Liver (tissue), 9 donors: Measurements from ENCODE around the gene FUBP1. TPM values are rescaled to one million over a fixed set of nuclear protein-coding genes. Genes with fewer than 3 reads are reported as not detected.

Experiments
- DNase-seq: peaks from one replicate; pipeline ENCODE4 v3.0.0-alpha.2; 2017; ENCODE audit warnings: low spot score
- H3K27ac ChIP-seq, 2 donors: one replicate each; pipeline ENCODE4 v1.7.0; 2013; ENCODE audit warnings: inconsistent platforms in 2 of 2, low read length in 2 of 2, control low read depth in 1 of 2, low read depth in 1 of 2, mild to moderate bottlenecking in 1 of 2
- H3K27me3 ChIP-seq, 4 donors: one replicate each; pipeline versions ENCODE4 v1.6.1 to v1.7.0; 2013; ENCODE audit warnings: low read length in 3 of 4, inconsistent platforms in 1 of 4, mild to moderate bottlenecking in 1 of 4, moderate library complexity in 1 of 4; ENCODE audit not compliant: control insufficient read depth in 4 of 4, insufficient read depth in 4 of 4
- H3K36me3 ChIP-seq, 4 donors: one replicate each; pipeline versions ENCODE4 v1.6.1 to v1.7.0; 2013; ENCODE audit warnings: low read length in 3 of 4, mild to moderate bottlenecking in 3 of 4, low read depth in 1 of 4, moderate library complexity in 1 of 4; ENCODE audit not compliant: control insufficient read depth in 4 of 4, insufficient read depth in 3 of 4
- H3K4me1 ChIP-seq, 4 donors: one replicate each; pipeline versions ENCODE4 v1.6.1 to v1.7.0; 2013; ENCODE audit warnings: low read length in 3 of 4, mild to moderate bottlenecking in 3 of 4, moderate library complexity in 1 of 4; ENCODE audit not compliant: control insufficient read depth in 4 of 4, insufficient read depth in 4 of 4
- H3K4me3 ChIP-seq, 3 donors: one replicate each; pipeline versions ENCODE4 v1.6.1 to v1.7.0; 2013; ENCODE audit warnings: low read length in 3 of 3, control low read depth in 1 of 3, low read depth in 1 of 3, mild to moderate bottlenecking in 1 of 3
- H3K9ac ChIP-seq, 2 donors: one replicate each; pipeline ENCODE4 v1.7.0; 2013; ENCODE audit warnings: low read length in 2 of 2, mild to moderate bottlenecking in 2 of 2, moderate library complexity in 2 of 2, control low read depth in 1 of 2, low read depth in 1 of 2
- H3K9me3 ChIP-seq, 4 donors: one replicate each; pipeline versions ENCODE4 v1.6.1 to v1.7.0; 2013; ENCODE audit warnings: low read length in 3 of 4; ENCODE audit not compliant: control insufficient read depth in 4 of 4
- ATF3 ChIP-seq: IDR thresholded peaks from 2 replicates; pipeline ENCODE4 v1.6.1; 2016; ENCODE audit warnings: antibody characterized with exemption
- CTCF ChIP-seq: fragments of 150-350 bp; IDR thresholded peaks from 2 replicates; pipeline ENCODE4 v1.5.1; 2017; ENCODE audit warnings: improper control_type of control experiment, low read depth, low read length; ENCODE audit not compliant: missing input control
- EGR1 ChIP-seq, 2 donors: IDR thresholded peaks; 2 replicates each; pipeline ENCODE4 v1.6.1; 2016 to 2018; ENCODE audit warnings: antibody characterized with exemption in 2 of 2, low read depth in 2 of 2
- FOXA2 ChIP-seq: IDR thresholded peaks from 2 replicates; pipeline ENCODE4 v1.6.1; 2016; ENCODE audit warnings: antibody characterized with exemption
- GABPA ChIP-seq, 2 donors: IDR thresholded peaks in 1 of 2; conservative IDR thresholded peaks in 1 of 2; 2 replicates each; pipeline ENCODE4 v1.6.1; 2016; ENCODE audit warnings: antibody characterized with exemption in 2 of 2, mild to moderate bottlenecking in 1 of 2, moderate library complexity in 1 of 2
- HNF4A ChIP-seq, 2 donors: conservative IDR thresholded peaks; 2 replicates each; pipeline ENCODE4 v1.6.1; 2016; ENCODE audit warnings: antibody characterized with exemption in 2 of 2, mild to moderate bottlenecking in 2 of 2
- JUND ChIP-seq, 2 donors: IDR thresholded peaks; 2 replicates each; pipeline ENCODE4 v1.6.1; 2016; ENCODE audit warnings: antibody characterized with exemption in 2 of 2
- NR2F2 ChIP-seq: IDR thresholded peaks from 2 replicates; pipeline ENCODE4 v1.6.1; 2016; ENCODE audit warnings: antibody characterized with exemption
- RAD21 ChIP-seq, 2 donors: IDR thresholded peaks; 2 replicates each; pipeline ENCODE4 v1.6.1; 2016; ENCODE audit warnings: antibody characterized with exemption in 2 of 2, mild to moderate bottlenecking in 2 of 2
- SP1 ChIP-seq: IDR thresholded peaks from 2 replicates; pipeline ENCODE4 v1.6.1; 2018; ENCODE audit warnings: antibody characterized with exemption, mild to moderate bottlenecking
- TAF1 ChIP-seq: conservative IDR thresholded peaks from 2 replicates; pipeline ENCODE4 v1.6.1; 2016; ENCODE audit warnings: antibody characterized with exemption, mild to moderate bottlenecking
- WGBS: extraction: QIAGEN DNeasy Blood & Tissue Kit; methylation state at CpG from one replicate; pipeline ENCODE4 v1.1.7; 2013; 5-methylcytosine and 5-hydroxymethylcytosine counted together
- polyA plus RNA-seq, 2 donors: library from polyadenylated mRNA; stranded (reverse) in 1 of 2; unstranded in 1 of 2; fragments of 200-250 nt in 1 of 2; fragments of >200 nt in 1 of 2; fragmentation: Nextera tagmentation in 1 of 2; extraction: Ambion mirVana in 1 of 2; gene quantifications; one replicate each; pipeline versions ENCODE4 v1.2.1 to v1.2.3, GENCODE V29; 2013 to 2015
- total RNA-seq, 2 donors: library from RNA; depleted of rRNA; stranded (reverse); fragments of >200 nt; gene quantifications; one replicate each; pipeline ENCODE4 v1.2.3, GENCODE V29; 2014
- donor health status: healthy.
- donor health status: healthy.
- donor health status: healthy.
- donor health status: healthy.
- donor health status: healthy.

FUBP1 gene
- total and polyA plus RNA-seq, 4 donors = 16.3 to 97.4 (median 47.2) TPM

- TF ChIP-seq FOXA2 = no peak
- no peak for TF ChIP-seq HNF4A (conservative IDR thresholded peaks at IDR 0.05)
- TF ChIP-seq JUND (IDR thresholded peaks at IDR 0.05) = no peak
- no peak for TF ChIP-seq GABPA (IDR thresholded peaks at IDR 0.05 in 1 of 2, conservative IDR thresholded peaks at IDR 0.05 in 1 of 2)
- TF ChIP-seq RAD21 (IDR thresholded peaks at IDR 0.05) = no peak
- no peak for TF ChIP-seq EGR1 (IDR thresholded peaks at IDR 0.05; ENCODE audit: low read depth in 2 of 2)
Measured at GRCh38 chr1:77951328-77951727, 27.5 kb downstream of the FUBP1 start (continued).

GRCh38 chr1:77950873-77951272 lies 28.0 kb downstream of the FUBP1 start:
- H3K9me3 ChIP-seq = no peaks in the 10 kb centered on the region
- DNase-seq = no peak
- no peak overlapping the region for H3K4me3 ChIP-seq
- peaks cover 14 to 71% (median 53%) of the 10 kb centered on the region in 4 donors for H3K36me3 ChIP-seq
- no peaks in the 10 kb centered on the region for H3K4me1 ChIP-seq
- TF ChIP-seq ATF3 (no peak), SP1 (no peak)
- H3K27me3 ChIP-seq = no peaks in the 10 kb centered on the region
- no peak overlapping the region for H3K27ac ChIP-seq
- H3K9ac ChIP-seq = no peak overlapping the region

GRCh38 chr1:77948841-77949424 lies 29.9 kb downstream of the FUBP1 start:
- Histone ChIP-seq H3K9ac (no peak overlapping the region), H3K27me3 (no peaks in the 10 kb centered on the region), H3K27ac (no peak overlapping the region), H3K36me3 (peaks cover 9 to 61% (median 43%) of the 10 kb centered on the region in 4 donors), H3K4me3 (no peak overlapping the region), H3K9me3 (no peaks in the 10 kb centered on the region), H3K4me1 (no peaks in the 10 kb centered on the region)
- WGBS = 70% methylated on average over 2 of the region's 2 CpGs
- TF ChIP-seq JUND (IDR thresholded peaks at IDR 0.05) (no peak), RAD21 (IDR thresholded peaks at IDR 0.05) (peak in 1 of 2 donors; percentile 31)
- DNase-seq = no peak

GRCh38 chr1:77945345-77945744 lies 33.5 kb downstream of the FUBP1 start:
- Histone ChIP-seq H3K36me3 (peaks cover 3 to 51% (median 36%) of the 10 kb centered on the region in 4 donors), H3K9me3 (no peaks in the 10 kb centered on the region), H3K4me3 (no peak overlapping the region), H3K27me3 (no peaks in the 10 kb centered on the region), H3K27ac (no peak overlapping the region), H3K4me1 (no peaks in the 10 kb centered on the region), H3K9ac (no peak overlapping the region)
- 89% methylated on average over 2 of the region's 2 CpGs for WGBS
- DNase-seq = no peak
- TF ChIP-seq NR2F2 = no peak
- no peak for TF ChIP-seq RAD21 (IDR thresholded peaks at IDR 0.05)
- TF ChIP-seq CTCF = no peak
- TF ChIP-seq EGR1 (IDR thresholded peaks at IDR 0.05; ENCODE audit: low read depth in 2 of 2) = no peak
- no peak for TF ChIP-seq TAF1
- no peak for TF ChIP-seq JUND (IDR thresholded peaks at IDR 0.05)
- no peak for TF ChIP-seq FOXA2
